Fibroblast of gingiva (primary cell): ENCODE data around the gene ADCY3.
"Not testable (repeated sequence)": the region's sequence is repeated elsewhere in the genome, so short reads cannot be mapped to it uniquely, and the experiment has no call there.

Source experiments
- DNase-seq: peaks from one replicate; pipeline ENCODE4 v3.0.0-alpha.2; 2011; ENCODE audit warnings: low read depth

Gene ADCY3

GRCh38 chr2:24844023-24844685, 75.9 kb downstream of the ADCY3 start:
- DNase-seq: no peak

GRCh38 chr2:24843330-24843860, 76.6 kb downstream of the ADCY3 start:
- DNase-seq: no peak

DNA sequence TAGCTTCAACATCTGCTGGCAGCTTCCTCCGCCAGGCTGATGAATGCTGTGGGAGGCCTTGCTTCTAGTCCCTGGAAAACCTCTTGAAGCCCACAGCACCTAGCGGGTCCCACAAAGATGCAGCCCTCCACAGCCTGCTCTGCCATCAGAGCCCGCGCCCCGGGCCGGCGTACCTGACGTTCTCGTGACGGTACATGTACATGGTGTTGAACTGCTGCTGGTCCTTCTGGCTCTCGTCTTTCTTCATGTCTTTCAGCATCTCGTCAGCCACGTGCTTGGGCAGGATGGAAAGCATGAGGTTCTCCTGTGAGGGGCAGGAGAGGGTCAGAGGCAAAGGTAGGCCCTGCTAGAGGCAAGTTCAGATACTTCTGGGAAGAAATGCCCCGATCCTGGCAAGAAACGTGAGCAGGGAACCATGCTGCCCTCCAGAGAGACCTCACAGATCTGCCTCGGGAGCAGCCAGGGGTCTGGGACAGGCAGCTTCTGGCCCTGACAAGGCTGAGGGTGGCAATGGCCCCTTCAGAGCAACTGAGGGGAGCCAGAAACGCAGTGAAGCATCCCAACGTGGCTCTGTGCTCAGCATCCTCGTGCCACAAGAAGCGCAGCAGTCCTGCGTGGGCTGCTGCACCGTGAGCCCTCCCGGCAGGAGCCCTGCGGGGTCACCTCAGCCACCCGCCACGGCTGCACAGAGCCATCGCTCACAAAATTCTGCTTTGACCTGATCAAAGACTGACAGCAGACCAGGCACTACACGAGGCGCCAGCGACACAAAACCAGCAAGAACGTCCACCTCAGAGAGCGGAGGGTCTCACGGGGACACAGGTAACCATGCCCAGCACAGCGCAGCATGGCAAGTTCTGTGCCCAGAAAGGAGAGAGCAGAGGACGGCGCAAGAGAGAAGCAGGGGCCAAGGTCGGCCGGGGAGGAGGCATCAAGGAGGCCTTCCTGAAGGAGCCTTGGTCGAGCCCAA, 77.7 kb downstream of the ADCY3 start:
- no peak for DNase-seq

- DNase-seq: no peak
These were observed 78.8 kb downstream of the ADCY3 start for GRCh38 chr2:24840962-24841945.

DNA sequence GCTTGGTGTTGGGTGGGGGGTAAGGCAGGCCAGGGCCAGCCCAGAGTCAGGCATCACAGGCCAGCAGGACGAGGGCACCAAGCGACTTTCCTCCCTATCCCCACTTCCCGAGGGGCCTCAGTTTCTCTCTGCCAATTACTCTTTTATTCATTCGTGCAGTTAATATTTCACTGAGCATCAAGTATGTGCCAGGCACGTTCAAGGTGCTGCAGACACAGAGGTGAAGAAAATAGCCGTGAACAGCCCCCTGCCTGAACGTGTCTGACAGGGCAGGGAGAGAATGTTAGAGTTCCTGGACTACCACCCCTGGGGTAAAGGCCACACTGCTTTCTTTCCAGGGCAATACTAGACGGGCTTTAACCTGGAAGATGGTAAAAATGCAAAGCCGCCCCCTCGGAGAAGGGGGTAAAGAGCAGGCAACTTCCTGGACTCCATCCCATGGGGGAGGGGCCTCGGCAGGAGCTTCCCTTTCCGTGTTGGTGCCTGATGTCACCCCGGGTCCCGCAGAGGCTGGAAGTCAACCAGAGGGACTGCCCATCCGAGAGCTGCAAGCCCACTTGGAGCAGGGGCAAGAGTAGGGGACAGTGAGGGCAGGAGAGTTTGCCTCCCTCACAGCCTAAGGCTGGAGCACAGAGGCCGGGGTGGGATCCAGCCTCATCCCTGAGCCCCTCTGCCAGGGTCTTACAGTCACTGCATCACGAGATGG, 79.7 kb downstream of the ADCY3 start:
- no peak for DNase-seq

DNA sequence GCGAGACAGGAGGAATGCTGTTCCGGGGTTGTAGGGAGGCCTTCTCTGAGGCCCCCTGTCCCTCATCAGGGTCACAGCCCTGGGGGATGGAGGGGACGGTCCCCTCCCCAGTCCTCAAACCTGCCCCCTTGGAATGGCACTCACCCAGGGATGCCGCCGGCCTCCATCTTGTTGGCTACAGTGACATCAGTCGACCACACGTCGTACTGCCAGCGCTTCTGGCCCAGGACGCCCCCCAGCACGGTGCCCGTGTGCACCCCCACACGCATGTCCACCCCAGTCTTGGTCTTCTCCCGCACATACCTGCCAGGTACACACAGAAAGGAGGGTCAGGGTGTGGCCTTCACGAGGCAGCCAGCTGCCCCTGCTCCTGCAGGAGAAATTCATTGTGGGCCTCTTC, 80.3 kb downstream of the ADCY3 start:
- no peak for DNase-seq

- no peak for DNase-seq
These were observed 81.5 kb downstream of the ADCY3 start for GRCh38 chr2:24838541-24838940.

- no peak for DNase-seq
These were observed 82.0 kb downstream of the ADCY3 start for GRCh38 chr2:24837996-24838513.

GRCh38 chr2:24836706-24837105, 83.3 kb downstream of the ADCY3 start:
- DNase-seq: no peak

DNA sequence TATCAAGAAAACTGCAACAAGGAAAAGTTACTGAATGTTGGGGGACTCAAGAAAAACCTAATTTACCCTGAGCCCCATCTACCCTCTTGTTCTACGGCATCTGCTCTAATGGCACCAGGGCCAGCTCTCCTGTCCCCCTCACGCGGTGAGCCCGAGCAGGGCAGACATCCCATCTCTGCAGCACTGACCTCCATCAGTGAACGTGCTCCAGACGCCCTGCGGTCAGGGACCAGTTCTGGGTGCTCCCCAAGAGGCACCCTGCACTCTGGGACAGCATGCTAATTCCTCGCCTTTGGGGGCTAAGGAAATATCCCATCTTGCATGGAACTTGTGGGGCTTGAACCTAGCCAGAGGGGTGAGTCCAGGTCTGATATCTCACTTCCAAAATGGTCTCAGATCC, 83.8 kb downstream of the ADCY3 start:
- DNase-seq: no peak

- DNase-seq: not testable (repeated sequence)
These were observed 84.6 kb downstream of the ADCY3 start for GRCh38 chr2:24835411-24835810.

DNA sequence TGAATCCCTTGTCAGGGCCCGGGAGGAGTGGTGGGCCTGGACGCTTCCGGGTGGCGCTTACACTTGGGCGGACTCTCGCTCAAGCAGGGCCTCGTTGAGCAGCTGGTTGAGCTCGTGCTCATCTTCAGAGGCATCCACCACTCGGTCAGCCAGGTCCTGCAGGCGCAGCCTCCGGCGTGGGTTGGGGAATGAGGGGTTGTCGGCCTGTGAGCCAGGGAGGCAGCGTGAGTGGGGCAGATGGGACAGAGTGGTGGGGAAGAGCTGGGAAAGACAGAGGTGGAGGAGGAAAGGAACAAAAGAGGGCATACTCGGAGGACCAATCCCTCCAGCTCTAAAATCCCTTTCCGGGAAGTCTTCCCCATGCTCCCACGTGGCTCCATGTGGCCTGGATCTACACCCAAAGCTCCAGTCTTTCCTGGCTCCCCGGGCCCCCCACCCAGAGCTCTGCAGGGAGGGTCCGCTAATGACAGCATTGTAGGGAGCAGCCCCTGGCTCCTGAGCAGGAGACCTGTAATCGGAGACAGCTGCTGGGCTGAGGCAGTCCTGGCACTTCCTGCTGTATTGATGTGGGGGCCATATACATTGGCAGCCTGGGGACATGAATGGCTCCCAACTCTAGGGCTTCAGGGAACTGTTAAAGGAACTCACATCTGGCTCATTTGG, 85.2 kb downstream of the ADCY3 start:
- DNase-seq: no peak

- no peak for DNase-seq
These were observed 86.0 kb downstream of the ADCY3 start for GRCh38 chr2:24833821-24834732.

DNA sequence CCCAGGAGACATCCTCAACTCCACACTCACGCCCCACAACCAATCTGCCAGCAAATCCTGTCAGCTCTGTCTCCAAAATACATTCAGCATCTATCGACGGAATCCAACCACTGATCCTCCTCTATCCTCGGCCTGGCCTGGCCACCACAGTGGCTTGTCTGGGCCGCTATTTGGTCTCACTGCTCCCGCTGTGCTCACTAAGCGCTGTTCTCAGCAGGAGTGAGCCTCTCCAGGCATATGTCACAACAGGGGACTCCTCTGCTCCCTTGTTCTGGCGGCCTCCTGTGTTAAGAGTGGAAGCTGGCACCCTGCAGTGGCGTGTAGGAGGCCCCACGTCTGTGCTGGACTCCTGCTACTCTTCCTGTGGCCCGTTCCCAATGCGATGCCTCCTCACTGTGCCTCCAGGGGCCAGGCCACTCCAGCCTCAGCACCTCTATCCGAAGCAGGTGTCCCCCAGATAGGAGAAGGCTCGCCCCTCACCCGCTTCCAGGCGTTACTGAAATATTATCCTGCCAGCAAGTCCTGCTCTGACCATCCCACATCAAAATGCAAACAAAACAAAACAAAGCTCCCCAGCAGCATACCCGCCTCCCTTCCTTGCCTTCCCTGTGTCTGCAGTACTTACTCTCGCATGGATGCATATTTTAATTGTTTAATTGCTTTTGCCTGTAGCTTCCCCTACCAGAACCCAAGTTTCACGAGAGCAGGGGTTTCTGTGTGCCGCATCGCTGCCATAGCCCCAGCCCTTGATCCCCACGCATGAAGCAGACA, 86.9 kb downstream of the ADCY3 start:
- no peak for DNase-seq

DNA sequence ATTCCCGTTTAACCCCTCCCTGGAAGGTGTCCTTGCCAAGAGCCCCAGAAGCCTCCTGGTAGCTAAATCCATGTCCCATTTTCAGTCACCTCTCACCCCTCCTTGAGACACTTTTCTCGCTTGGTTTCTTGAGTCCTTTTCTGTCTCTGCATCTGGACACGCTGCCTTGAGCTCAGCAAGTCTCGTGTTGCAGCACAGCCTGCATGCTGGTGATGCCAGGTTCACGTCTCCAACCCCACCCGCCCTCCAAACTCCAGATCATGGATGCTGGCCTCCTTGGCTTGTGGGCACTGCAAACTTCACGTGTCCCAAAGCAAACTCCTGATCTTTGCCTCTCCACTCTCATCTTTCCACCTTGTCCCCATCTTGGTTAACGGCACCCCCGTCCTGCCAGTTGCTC, 87.5 kb downstream of the ADCY3 start:
- DNase-seq: no peak

- DNase-seq: no peak
These were observed 88.0 kb downstream of the ADCY3 start for GRCh38 chr2:24832073-24832461.

GRCh38 chr2:24831221-24832072, 88.6 kb downstream of the ADCY3 start:
- DNase-seq: no peak

GRCh38 chr2:24830786-24831185, 89.3 kb downstream of the ADCY3 start:
- DNase-seq: no peak
